Esophagus squamous epithelium (tissue), 5 donors: ENCODE data around the gene SOX1. TPM values are rescaled to one million over a fixed set of nuclear protein-coding genes. Genes with fewer than 3 reads are reported as not detected.

Experiments used
- DNase-seq: peaks from one replicate; lab custom pipeline; 2025; lab: John Stamatoyannopoulos, UW
- H3K27ac ChIP-seq, 4 donors: fragments of 200-600 bp; sonication (generic); one replicate each; pipeline ENCODE4 v1.5.1; 2016 to 2019; ENCODE audit warnings: mild to moderate bottlenecking in 1 of 4
- H3K27me3 ChIP-seq, 4 donors: fragments of 200-600 bp; sonication (generic); 1 replicate in 3 of 4; 2 replicates in 1 of 4; pipeline versions ENCODE4 v1.5.1 to v1.6.0; 2017 to 2021; ENCODE audit warnings: antibody characterized with exemption in 1 of 4
- H3K36me3 ChIP-seq, 3 donors: fragments of 200-600 bp; sonication (generic); one replicate each; pipeline ENCODE4 v1.5.1; 2016 to 2019
- H3K4me1 ChIP-seq, 3 donors: fragments of 200-600 bp; sonication (generic); one replicate each; pipeline ENCODE4 v1.5.1; 2017 to 2019
- H3K4me3 ChIP-seq, 4 donors: fragments of 200-600 bp; sonication (generic); 1 replicate in 3 of 4; 2 replicates in 1 of 4; pipeline ENCODE4 v1.5.1; 2016 to 2019; ENCODE audit warnings: mild to moderate bottlenecking in 2 of 4, moderate library complexity in 1 of 4
- H3K9me3 ChIP-seq, 3 donors: fragments of 200-600 bp; sonication (generic); one replicate each; pipeline ENCODE4 v1.5.1; 2016 to 2019
- CTCF ChIP-seq, 6 experiments: fragments of 450-650 bp in 4 of 6; fragments of 200-600 bp in 2 of 6; sonication (generic) in 2 of 6; IDR thresholded peaks; one replicate each; pipeline ENCODE4 v1.5.1; 2016 to 2019; ENCODE audit warnings: antibody characterized with exemption in 6 of 6, mild to moderate bottlenecking in 4 of 6, moderate library complexity in 4 of 6
- POLR2A ChIP-seq, 4 donors: fragments of 450-650 bp; IDR thresholded peaks; one replicate each; pipeline ENCODE4 v1.6.1; 2017; ENCODE audit warnings: antibody characterized with exemption in 4 of 4, mild to moderate bottlenecking in 4 of 4, moderate library complexity in 3 of 4
- WGBS, 2 donors: methylation state at CpG; one replicate each; pipeline ENCODE4 v1.1.5; 2018; 5-methylcytosine and 5-hydroxymethylcytosine counted together
- intact Hi-C: fragments of 100-400 bp; cut with DNase I; formaldehyde crosslinking; loops from one replicate; pipeline ENCODE4 v1.15.0; 2022
- total RNA-seq, 4 donors: library from RNA; depleted of rRNA; stranded (reverse); fragments of >200 nt; gene quantifications; one replicate each; pipeline ENCODE4 v1.1.0, GENCODE V29; 2016
- donor health status: DM: yes; HTN: yes; CAD: no.

Gene SOX1
- total RNA-seq, 4 donors from 2014 or later: 0.19 TPM; not detected in 3

- Histone ChIP-seq H3K36me3 (no peaks in the 10 kb centered on the region), H3K4me1 (peaks cover 0 to 8% (median 0%) of the 10 kb centered on the region in 3 donors), H3K27me3 (peaks cover 0 to 10% (median 0%) of the 10 kb centered on the region in 4 donors), H3K27ac (no peak overlapping the region), H3K4me3 (no peak overlapping the region), H3K9me3 (peaks cover 0 to 4% (median 0%) of the 10 kb centered on the region in 3 donors)
- intact Hi-C loops: no loop called here
- TF ChIP-seq CTCF (IDR thresholded peaks at IDR 0.05): no peak
- no peak for TF ChIP-seq POLR2A (IDR thresholded peaks at IDR 0.05)
- WGBS, 2 donors: 38 to 60% methylated on average over 15 to 16 of the region's 18 CpGs
- no peak for DNase-seq
Observed at GRCh38 chr13:112032186-112032993, 34.6 kb upstream of the SOX1 start.

- intact Hi-C loops: no loop called here
- DNase-seq: no peak
Observed at GRCh38 chr13:112034231-112034630, 32.7 kb upstream of the SOX1 start.

GRCh38 chr13:112034846-112035245, 32.1 kb upstream of the SOX1 start:
- H3K4me3 ChIP-seq: no peak overlapping the region
- intact Hi-C loops: no loop called here
- H3K27ac ChIP-seq: no peak overlapping the region
- TF ChIP-seq CTCF (IDR thresholded peaks at IDR 0.05): no peak
- TF ChIP-seq POLR2A (IDR thresholded peaks at IDR 0.05): no peak
- H3K36me3 ChIP-seq: no peaks in the 10 kb centered on the region
- H3K4me1 ChIP-seq: peaks cover 0 to 8% (median 0%) of the 10 kb centered on the region in 3 donors
- DNase-seq: no peak
- peaks cover 0 to 17% (median 0%) of the 10 kb centered on the region in 4 donors for H3K27me3 ChIP-seq
- H3K9me3 ChIP-seq: no peaks in the 10 kb centered on the region
- WGBS, 2 donors: 73% methylated on average over 5 of the region's 6 CpGs; no CpG with 5 or more reads in 1 of the 2 donors

More at GRCh38 chr13:112034231-112034630, 32.7 kb upstream of the SOX1 start:
- TF ChIP-seq POLR2A (IDR thresholded peaks at IDR 0.05) (no peak), CTCF (IDR thresholded peaks at IDR 0.05) (no peak)
- Histone ChIP-seq H3K27me3 (peaks cover 0 to 15% (median 0%) of the 10 kb centered on the region in 4 donors), H3K36me3 (no peaks in the 10 kb centered on the region), H3K4me1 (peaks cover 0 to 8% (median 0%) of the 10 kb centered on the region in 3 donors), H3K9me3 (no peaks in the 10 kb centered on the region), H3K27ac (no peak overlapping the region), H3K4me3 (no peak overlapping the region)
- 54 to 73% methylated on average over 3 to 12 of the region's 12 CpGs for WGBS, 2 donors

GRCh38 chr13:112042496-112042895, 24.5 kb upstream of the SOX1 start:
- DNase-seq: no peak
- intact Hi-C loops: no loop called here
- 67 to 79% methylated on average over 4 of the region's 4 CpGs for WGBS, 2 donors

More at GRCh38 chr13:112042496-112042895, 24.5 kb upstream of the SOX1 start:
- no peak overlapping the region for H3K27ac ChIP-seq
- H3K4me3 ChIP-seq: no peak overlapping the region
- H3K9me3 ChIP-seq: peaks cover 0 to 6% (median 0%) of the 10 kb centered on the region in 3 donors
- H3K36me3 ChIP-seq: no peaks in the 10 kb centered on the region
- no peaks in the 10 kb centered on the region for H3K4me1 ChIP-seq
- peaks cover 0 to 60% (median 0%) of the 10 kb centered on the region in 4 donors for H3K27me3 ChIP-seq
- no peak for TF ChIP-seq POLR2A (IDR thresholded peaks at IDR 0.05)
- TF ChIP-seq CTCF (IDR thresholded peaks at IDR 0.05): no peak
